ENCODE results near the gene ENPP3.

DNA sequence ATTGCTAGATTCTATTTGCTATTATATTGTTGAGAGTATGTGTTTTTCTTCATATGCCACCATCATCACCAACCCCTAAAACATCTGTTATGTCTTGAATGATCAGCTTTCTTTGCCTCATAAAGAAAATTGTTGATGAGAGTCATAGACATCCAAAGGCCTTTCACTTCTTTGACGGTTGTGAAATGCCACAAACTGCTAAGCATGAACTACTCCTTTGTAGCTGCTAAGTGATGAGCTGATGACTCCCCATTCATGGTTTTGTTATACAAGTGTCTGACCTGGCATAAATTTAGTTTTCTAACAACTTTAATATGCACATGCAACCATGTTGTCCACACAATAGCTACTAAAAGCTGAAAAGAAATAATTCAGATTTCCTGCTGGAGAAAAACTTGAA, 8.4 kb upstream of the ENPP3 start:
- TF ChIP-seq, protein P1, sequence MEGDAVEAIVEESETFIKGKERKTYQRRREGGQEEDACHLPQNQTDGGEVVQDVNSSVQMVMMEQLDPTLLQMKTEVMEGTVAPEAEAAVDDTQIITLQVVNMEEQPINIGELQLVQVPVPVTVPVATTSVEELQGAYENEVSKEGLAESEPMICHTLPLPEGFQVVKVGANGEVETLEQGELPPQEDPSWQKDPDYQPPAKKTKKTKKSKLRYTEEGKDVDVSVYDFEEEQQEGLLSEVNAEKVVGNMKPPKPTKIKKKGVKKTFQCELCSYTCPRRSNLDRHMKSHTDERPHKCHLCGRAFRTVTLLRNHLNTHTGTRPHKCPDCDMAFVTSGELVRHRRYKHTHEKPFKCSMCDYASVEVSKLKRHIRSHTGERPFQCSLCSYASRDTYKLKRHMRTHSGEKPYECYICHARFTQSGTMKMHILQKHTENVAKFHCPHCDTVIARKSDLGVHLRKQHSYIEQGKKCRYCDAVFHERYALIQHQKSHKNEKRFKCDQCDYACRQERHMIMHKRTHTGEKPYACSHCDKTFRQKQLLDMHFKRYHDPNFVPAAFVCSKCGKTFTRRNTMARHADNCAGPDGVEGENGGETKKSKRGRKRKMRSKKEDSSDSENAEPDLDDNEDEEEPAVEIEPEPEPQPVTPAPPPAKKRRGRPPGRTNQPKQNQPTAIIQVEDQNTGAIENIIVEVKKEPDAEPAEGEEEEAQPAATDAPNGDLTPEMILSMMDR (conservative IDR thresholded peaks at IDR 0.05; ENCODE audit: low read length) = no peak
- no peak for TF ChIP-seq EZH2phosphoT487 (IDR thresholded peaks at IDR 0.05; ENCODE audit: borderline replicate concordance, low read depth, low read length)

Data from OCI-LY7 (cell line).